K562 (cell line): Measurements from ENCODE around the gene MED16. TPM values are rescaled to one million over a fixed set of nuclear protein-coding genes. Genes with fewer than 3 reads are reported as not detected.

Experiments
- BCLAF1 ChIP-seq, 2 experiments: fragments of 450-650 bp in 1 of 2; IDR thresholded peaks; 2 replicates each; pipeline ENCODE4 v1.6.1; 2011 to 2017; ENCODE audit warnings: low read depth in 2 of 2, antibody characterized with exemption in 1 of 2, borderline replicate concordance in 1 of 2, low read length in 1 of 2, mild to moderate bottlenecking in 1 of 2, mixed read lengths in 1 of 2; ENCODE audit not compliant: control insufficient read depth in 1 of 2
- BRD4 ChIP-seq: fragments of 200-600 bp; sonication (generic); IDR thresholded peaks from 2 replicates; pipeline ENCODE4 v1.6.1; 2017; ENCODE audit warnings: inconsistent platforms
- C11orf30 ChIP-seq: fragments of 450-650 bp; IDR thresholded peaks from 2 replicates; pipeline ENCODE4 v1.6.1; 2016; ENCODE audit warnings: low read depth, mild to moderate bottlenecking
- CGGBP1 ChIP-seq: fragments of 250-450 bp; sonication (Bioruptor Pico); IDR thresholded peaks from 2 replicates; pipeline ENCODE4 v1.9.0; 2021; ENCODE audit warnings: mild to moderate bottlenecking
- GTF2B ChIP-seq: IDR thresholded peaks from 2 replicates; pipeline ENCODE4 v1.6.1; 2011; ENCODE audit not compliant: insufficient read length; ENCODE audit errors: extremely low read depth
- HDAC2 ChIP-seq: fragments of 450-650 bp; IDR thresholded peaks from 2 replicates; pipeline ENCODE4 v1.6.1; 2016; ENCODE audit warnings: mild to moderate bottlenecking
- MAFK ChIP-seq: IDR thresholded peaks from 2 replicates; pipeline ENCODE4 v1.6.1; 2011; ENCODE audit warnings: low read length, improper control_type of control experiment
- MTA1 ChIP-seq: fragments of 450-650 bp; IDR thresholded peaks from 2 replicates; pipeline ENCODE4 v1.6.1; 2017; ENCODE audit warnings: borderline replicate concordance
- RFX1 ChIP-seq: fragments of 450-650 bp; IDR thresholded peaks from 2 replicates; pipeline ENCODE4 v1.6.1; 2016; ENCODE audit warnings: mild to moderate bottlenecking, moderate library complexity
- SNIP1 ChIP-seq: fragments of 450-650 bp; IDR thresholded peaks from 2 replicates; pipeline ENCODE4 v1.7.1; 2017; ENCODE audit warnings: low read depth, mild to moderate bottlenecking
- TSC22D4 ChIP-seq: fragments of 450-650 bp; IDR thresholded peaks from 2 replicates; pipeline ENCODE4 v1.6.1; 2016; ENCODE audit warnings: missing genetic modification characterization, missing biosample characterization, control low read depth
- ZBTB17 ChIP-seq: fragments of 450-650 bp; formaldehyde crosslinking; IDR thresholded peaks from 2 replicates; pipeline ENCODE4 v1.4.0; 2020; ENCODE audit warnings: mild to moderate bottlenecking
- ZBTB7A ChIP-seq: IDR thresholded peaks from 2 replicates; pipeline ENCODE4 v1.6.1; 2011; ENCODE audit warnings: low read depth, mild to moderate bottlenecking, low read length, moderate library complexity, borderline replicate concordance; ENCODE audit not compliant: control insufficient read depth
- ZNF740 ChIP-seq, 3 experiments: fragments of 200-800 bp in 1 of 3; sonication (Bioruptor generic) in 1 of 3; sonication (generic) in 1 of 3; formaldehyde crosslinking in 1 of 3; IDR thresholded peaks; 2 replicates each; pipeline versions ENCODE4 v1.6.1 to v1.8.0; 2016 to 2022; ENCODE audit warnings: mild to moderate bottlenecking in 2 of 3, missing compliant biosample characterization in 2 of 3, missing genetic modification characterization in 2 of 3, missing genetic modification reagents in 1 of 3
- ZSCAN32 ChIP-seq: fragments of 450-650 bp; formaldehyde crosslinking; IDR thresholded peaks from 2 replicates; pipeline ENCODE4 v1.4.0; 2020; ENCODE audit warnings: mild to moderate bottlenecking, moderate library complexity
- polyA plus RNA-seq, 8 experiments: library from polyadenylated mRNA; depleted of rRNA in 4 of 8; stranded (reverse) in 5 of 8; unstranded in 3 of 8; fragments of >200 nt; fragmentation: Nextera tagmentation in 2 of 8; fragmentation: Illumina TruSeq in 1 of 8; extraction: Ambion mirVana in 2 of 8; extraction: Trizol in 1 of 8; gene quantifications; 2 replicates each; pipeline versions ENCODE4 v1.2.1 to v1.2.3, GENCODE V29; 2011 to 2014; ENCODE audit warnings: inconsistent platforms in 1 of 8, missing spikeins in 1 of 8
- total RNA-seq, 7 experiments: library from RNA; depleted of rRNA in 6 of 7; stranded (reverse); fragments of >200 nt in 6 of 7; fragmentation: Illumina TruSeq in 2 of 7; extraction: Trizol in 2 of 7; gene quantifications; 2 replicates each; pipeline versions ENCODE4 v1.2.1 to v1.2.3, GENCODE V29; 2011 to 2021; ENCODE audit warnings: low replicate concordance in 1 of 7

The MED16 gene
- total and polyA plus RNA-seq, 9 of the 15 experiments (the other 6 are each of a cell fraction or from before 2014, with no cell fraction given) = 0.89 to 59.9 (median 8.6) TPM

- no peak for TF ChIP-seq TSC22D4 (tag)
- TF ChIP-seq RFX1 = no peak
- TF ChIP-seq SNIP1 = no peak
- TF ChIP-seq HDAC2 = no peak
- peak; percentile 58 for TF ChIP-seq C11orf30
- TF ChIP-seq ZSCAN32 (CRISPR knock-in tag) = no peak
- TF ChIP-seq ZNF740 (CRISPR knock-in tag; IDR thresholded peaks at IDR 0.05) = no peak
- peak in 1 of 2 experiments; percentile 67; a peak in 1 of 4 replicates for TF ChIP-seq ZNF740 (tag; IDR thresholded peaks at IDR 0.05)
- no peak for TF ChIP-seq CGGBP1
- no peak for TF ChIP-seq BRD4
- TF ChIP-seq ZBTB7A = peak; percentile 89
- peak; percentile 41; the same call in 1 of the 2 replicates for TF ChIP-seq MAFK
- TF ChIP-seq GTF2B = no peak
- no peak for TF ChIP-seq BCLAF1 (IDR thresholded peaks at IDR 0.05; ENCODE audit: borderline replicate concordance in 1 of 2, control insufficient read depth in 1 of 2, low read depth in 2 of 2, low read length in 1 of 2)
- TF ChIP-seq MTA1 = no peak
- no peak for TF ChIP-seq ZBTB17 (CRISPR knock-in tag)
Observed at GRCh38 chr19:927351-927779, 34.4 kb upstream of the MED16 start (continued).
